Mesothelial cell of epicardium (in vitro differentiated cells): ENCODE results near the gene ENPP1. TPM values are rescaled to one million over a fixed set of nuclear protein-coding genes. Genes with fewer than 3 reads are reported as not detected.

Source experiments
- DNase-seq, 2 experiments: peaks; one replicate each; pipeline ENCODE4 v3.0.0; 2021; ENCODE audit warnings: low spot score in 2 of 2; ENCODE audit not compliant: unreplicated experiment in 2 of 2
- H3K27ac Mint-ChIP-seq: 2 replicates; pipeline ENCODE4 v1.8.0; 2021; ENCODE audit warnings: mixed read lengths
- H3K27me3 Mint-ChIP-seq: 2 replicates; pipeline ENCODE4 v1.8.0; 2021; ENCODE audit warnings: low read depth, mixed read lengths
- H3K36me3 Mint-ChIP-seq: 2 replicates; pipeline ENCODE4 v1.8.0; 2021; ENCODE audit warnings: mixed read lengths
- H3K4me1 Mint-ChIP-seq: 2 replicates; pipeline ENCODE4 v1.8.0; 2021; ENCODE audit warnings: mixed read lengths
- H3K4me3 Mint-ChIP-seq: 2 replicates; pipeline ENCODE4 v1.8.0; 2021; ENCODE audit warnings: mild to moderate bottlenecking, moderate library complexity, mixed read lengths
- H3K9me3 Mint-ChIP-seq: 2 replicates; pipeline ENCODE4 v1.8.0; 2021; ENCODE audit warnings: mixed read lengths
- CTCF ChIP-seq: fragments of 200-600 bp; sonication (generic); IDR thresholded peaks from one replicate; pipeline ENCODE4 v1.5.0; 2021; ENCODE audit warnings: antibody characterized with exemption; ENCODE audit not compliant: unreplicated experiment
- total RNA-seq: library from RNA; stranded (reverse); gene quantifications from 3 replicates; pipeline ENCODE4 v1.2.1, GENCODE V29; 2021

The ENPP1 gene
- total RNA-seq, 1 donor from 2014 or later: 6.8 TPM

GRCh38 chr6:131828951-131829350, 21.1 kb downstream of the ENPP1 start:
- Mint-ChIP-seq H3K36me3 (no peaks in the 10 kb centered on the region), H3K9me3 (no peaks in the 10 kb centered on the region), H3K4me3 (no peak overlapping the region), H3K27ac (peak overlapping the region; percentile 79), H3K27me3 (no peaks in the 10 kb centered on the region), H3K4me1 (peaks cover 45% of the 10 kb centered on the region)
- no peak for TF ChIP-seq CTCF
- DNase-seq: no peak

- no peaks in the 10 kb centered on the region for H3K36me3 Mint-ChIP-seq
- H3K27me3 Mint-ChIP-seq: no peaks in the 10 kb centered on the region
- no peak for TF ChIP-seq CTCF
- no peak overlapping the region for H3K27ac Mint-ChIP-seq
- no peak for DNase-seq
- H3K4me1 Mint-ChIP-seq: peaks cover 37% of the 10 kb centered on the region
- H3K9me3 Mint-ChIP-seq: no peaks in the 10 kb centered on the region
- H3K4me3 Mint-ChIP-seq: no peak overlapping the region
Observed at GRCh38 chr6:131831392-131831791, 23.6 kb downstream of the ENPP1 start.

- DNase-seq: no peak
- Mint-ChIP-seq H3K4me3 (no peak overlapping the region), H3K27me3 (no peaks in the 10 kb centered on the region), H3K36me3 (no peaks in the 10 kb centered on the region), H3K27ac (no peak overlapping the region), H3K4me1 (peaks cover 39% of the 10 kb centered on the region), H3K9me3 (no peaks in the 10 kb centered on the region)
- TF ChIP-seq CTCF: no peak
Observed at GRCh38 chr6:131831886-131832285, 24.1 kb downstream of the ENPP1 start.

GRCh38 chr6:131832363-131832762, 24.5 kb downstream of the ENPP1 start:
- H3K27ac Mint-ChIP-seq: no peak overlapping the region
- no peak for DNase-seq
- H3K4me1 Mint-ChIP-seq: peaks cover 36% of the 10 kb centered on the region
- H3K9me3 Mint-ChIP-seq: no peaks in the 10 kb centered on the region
- H3K27me3 Mint-ChIP-seq: no peaks in the 10 kb centered on the region
- TF ChIP-seq CTCF: no peak
- no peak overlapping the region for H3K4me3 Mint-ChIP-seq
- H3K36me3 Mint-ChIP-seq: no peaks in the 10 kb centered on the region

GRCh38 chr6:131838051-131838450, 30.2 kb downstream of the ENPP1 start:
- no peak for DNase-seq
- peaks cover 7% of the 10 kb centered on the region for H3K4me1 Mint-ChIP-seq
- no peak for TF ChIP-seq CTCF

GRCh38 chr6:131839388-131839787, 31.6 kb downstream of the ENPP1 start:
- DNase-seq: no peak
- H3K36me3 Mint-ChIP-seq: no peaks in the 10 kb centered on the region
- peaks cover 7% of the 10 kb centered on the region for H3K4me1 Mint-ChIP-seq
- H3K4me3 Mint-ChIP-seq: no peak overlapping the region
- no peak for TF ChIP-seq CTCF
- no peaks in the 10 kb centered on the region for H3K9me3 Mint-ChIP-seq
- no peak overlapping the region for H3K27ac Mint-ChIP-seq
- H3K27me3 Mint-ChIP-seq: no peaks in the 10 kb centered on the region

More at GRCh38 chr6:131838051-131838450, 30.2 kb downstream of the ENPP1 start:
- no peaks in the 10 kb centered on the region for H3K27me3 Mint-ChIP-seq
- H3K9me3 Mint-ChIP-seq: no peaks in the 10 kb centered on the region
- H3K27ac Mint-ChIP-seq: no peak overlapping the region
- no peak overlapping the region for H3K4me3 Mint-ChIP-seq
- H3K36me3 Mint-ChIP-seq: no peaks in the 10 kb centered on the region
